SU-DHL-6 (cell line): ENCODE results near the gene TSHB.

Experiments used
- H2AFZ ChIP-seq: fragments of 200-600 bp; sonication (generic); 2 replicates; pipeline ENCODE4 v1.6.1; 2014; ENCODE audit warnings: low read depth, mild to moderate bottlenecking, moderate library complexity, mixed read lengths, antibody characterized with exemption, low read length; ENCODE audit not compliant: severe bottlenecking
- H3F3A ChIP-seq: fragments of 200-600 bp; shearing (Covaris generic); 2 replicates; pipeline ENCODE4 v1.6.0; 2016; ENCODE audit warnings: antibody characterized with exemption, mild to moderate bottlenecking; ENCODE audit not compliant: insufficient read depth
- H3K27ac ChIP-seq: fragments of 200-600 bp; sonication (generic); 2 replicates; pipeline ENCODE4 v1.5.1; 2016; ENCODE audit warnings: low read depth, mild to moderate bottlenecking, low read length, moderate library complexity, mixed read lengths
- H3K27me3 ChIP-seq: fragments of 200-600 bp; sonication (generic), shearing (Covaris generic); 2 replicates; pipeline ENCODE4 v1.6.0; 2014; ENCODE audit warnings: mild to moderate bottlenecking, low read length
- H3K36me3 ChIP-seq: fragments of 200-600 bp; sonication (generic); 2 replicates; pipeline ENCODE4 v1.6.1; 2014; ENCODE audit warnings: mild to moderate bottlenecking, low read length, mixed read lengths
- H3K4me2 ChIP-seq: fragments of 300-600, 200-600 bp; shearing (Covaris generic), sonication (generic); 2 replicates; pipeline ENCODE4 v1.6.0; 2014; ENCODE audit warnings: low read length, low read depth, mild to moderate bottlenecking; ENCODE audit not compliant: poor library complexity, severe bottlenecking
- H3K4me3 ChIP-seq: fragments of 200-600 bp; sonication (generic); 2 replicates; pipeline ENCODE4 v1.5.1; 2014; ENCODE audit warnings: antibody characterized with exemption, low read length, mild to moderate bottlenecking, mixed read lengths; ENCODE audit not compliant: insufficient read depth, poor library complexity, severe bottlenecking
- H3K79me2 ChIP-seq: fragments of 200-600 bp; sonication (generic); 2 replicates; pipeline ENCODE4 v1.6.1; 2014; ENCODE audit warnings: mild to moderate bottlenecking, low read length, moderate library complexity; ENCODE audit not compliant: insufficient read depth
- H3K9ac ChIP-seq: fragments of 200-600 bp; sonication (generic); 2 replicates; pipeline ENCODE4 v1.7.0; 2014; ENCODE audit warnings: mild to moderate bottlenecking, low read length
- H3K9me2 ChIP-seq: fragments of 200-600 bp; sonication (generic); replicated peaks from 2 replicates; pipeline ENCODE4 v1.6.1; 2014; ENCODE audit warnings: low read length; ENCODE audit not compliant: insufficient read depth
- H3K9me3 ChIP-seq: fragments of 200-600 bp; sonication (generic); 2 replicates; pipeline ENCODE4 v1.6.1; 2014; ENCODE audit warnings: low read length, mixed read lengths; ENCODE audit not compliant: insufficient read depth
- H4K20me1 ChIP-seq: fragments of 200-600 bp; sonication (generic); 2 replicates; pipeline ENCODE4 v1.6.1; 2014; ENCODE audit warnings: low read depth, mild to moderate bottlenecking, antibody characterized with exemption, low read length, moderate library complexity, mixed read lengths
- EZH2phosphoT487 ChIP-seq: fragments of 200-600 bp; sonication (generic), shearing (Covaris generic); conservative IDR thresholded peaks from 2 replicates; pipeline ENCODE4 v1.6.1; 2018; ENCODE audit warnings: mild to moderate bottlenecking, antibody characterized with exemption, low read length, moderate library complexity, mixed read lengths
- TF ChIP-seq, protein P1 (sequence below): fragments of 200-600 bp; sonication (generic); IDR thresholded peaks from one replicate; pipeline ENCODE4 v1.5.1; 2017; ENCODE audit warnings: antibody characterized with exemption, mild to moderate bottlenecking, low read length, moderate library complexity; ENCODE audit not compliant: insufficient read depth, poor library complexity, severe bottlenecking

Gene TSHB

DNA sequence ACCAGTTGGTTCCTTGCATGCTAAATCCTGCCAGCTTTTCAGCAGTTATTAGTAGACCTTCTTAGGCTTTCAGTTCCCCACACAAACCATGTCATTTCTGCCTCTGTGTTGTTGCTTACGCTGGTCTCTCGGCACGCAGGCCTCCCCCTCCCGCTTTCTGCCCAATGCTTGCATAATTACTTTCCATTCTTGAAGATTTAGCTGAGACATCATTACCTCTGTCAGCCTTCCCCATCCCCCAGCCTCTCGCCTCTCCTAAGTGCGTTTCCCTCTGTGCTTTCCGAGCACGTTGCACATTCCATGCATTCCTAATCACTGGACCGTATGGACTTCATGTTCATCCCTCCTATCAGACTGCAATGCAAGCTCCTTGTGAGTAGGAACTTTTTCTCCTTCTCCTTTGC, 26.8 kb downstream of the TSHB start:
- TF ChIP-seq, protein P1, sequence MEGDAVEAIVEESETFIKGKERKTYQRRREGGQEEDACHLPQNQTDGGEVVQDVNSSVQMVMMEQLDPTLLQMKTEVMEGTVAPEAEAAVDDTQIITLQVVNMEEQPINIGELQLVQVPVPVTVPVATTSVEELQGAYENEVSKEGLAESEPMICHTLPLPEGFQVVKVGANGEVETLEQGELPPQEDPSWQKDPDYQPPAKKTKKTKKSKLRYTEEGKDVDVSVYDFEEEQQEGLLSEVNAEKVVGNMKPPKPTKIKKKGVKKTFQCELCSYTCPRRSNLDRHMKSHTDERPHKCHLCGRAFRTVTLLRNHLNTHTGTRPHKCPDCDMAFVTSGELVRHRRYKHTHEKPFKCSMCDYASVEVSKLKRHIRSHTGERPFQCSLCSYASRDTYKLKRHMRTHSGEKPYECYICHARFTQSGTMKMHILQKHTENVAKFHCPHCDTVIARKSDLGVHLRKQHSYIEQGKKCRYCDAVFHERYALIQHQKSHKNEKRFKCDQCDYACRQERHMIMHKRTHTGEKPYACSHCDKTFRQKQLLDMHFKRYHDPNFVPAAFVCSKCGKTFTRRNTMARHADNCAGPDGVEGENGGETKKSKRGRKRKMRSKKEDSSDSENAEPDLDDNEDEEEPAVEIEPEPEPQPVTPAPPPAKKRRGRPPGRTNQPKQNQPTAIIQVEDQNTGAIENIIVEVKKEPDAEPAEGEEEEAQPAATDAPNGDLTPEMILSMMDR: no peak
- no peak for TF ChIP-seq EZH2phosphoT487
- Histone ChIP-seq H3K4me2 (no peak overlapping the region), H4K20me1 (no peaks in the 10 kb centered on the region), H3K9ac (no peak overlapping the region), H3K27ac (no peak overlapping the region), H3K36me3 (no peaks in the 10 kb centered on the region), H3K9me2 (no peaks in the 10 kb centered on the region), H3F3A (no peaks in the 10 kb centered on the region), H3K4me3 (no peak overlapping the region), H3K9me3 (no peaks in the 10 kb centered on the region), H3K79me2 (no peaks in the 10 kb centered on the region), H2AFZ (no peak overlapping the region), H3K27me3 (no peaks in the 10 kb centered on the region)

GRCh38 chr1:115057661-115058254, 28.1 kb downstream of the TSHB start:
- H3F3A ChIP-seq: no peaks in the 10 kb centered on the region
- no peaks in the 10 kb centered on the region for H4K20me1 ChIP-seq
- H3K9ac ChIP-seq: no peak overlapping the region
- H3K4me2 ChIP-seq: no peak overlapping the region
- H3K27ac ChIP-seq: no peak overlapping the region
- no peaks in the 10 kb centered on the region for H3K79me2 ChIP-seq
- H3K9me3 ChIP-seq: no peaks in the 10 kb centered on the region
- no peak overlapping the region for H2AFZ ChIP-seq
- H3K36me3 ChIP-seq: no peaks in the 10 kb centered on the region
- H3K4me3 ChIP-seq: no peak overlapping the region
- TF ChIP-seq, protein P1: no peak
- TF ChIP-seq EZH2phosphoT487: no peak
- H3K9me2 ChIP-seq: no peaks in the 10 kb centered on the region
- no peaks in the 10 kb centered on the region for H3K27me3 ChIP-seq

GRCh38 chr1:115059316-115059715, 29.7 kb downstream of the TSHB start:
- H3K79me2 ChIP-seq: no peaks in the 10 kb centered on the region
- H3F3A ChIP-seq: no peaks in the 10 kb centered on the region
- no peaks in the 10 kb centered on the region for H3K27me3 ChIP-seq
- H3K9ac ChIP-seq: no peak overlapping the region
- no peaks in the 10 kb centered on the region for H3K9me2 ChIP-seq
- no peaks in the 10 kb centered on the region for H3K9me3 ChIP-seq
- H3K27ac ChIP-seq: no peak overlapping the region
- H4K20me1 ChIP-seq: no peaks in the 10 kb centered on the region
- H3K4me2 ChIP-seq: no peak overlapping the region
- H3K4me3 ChIP-seq: no peak overlapping the region
- H3K36me3 ChIP-seq: no peaks in the 10 kb centered on the region
- no peak overlapping the region for H2AFZ ChIP-seq
- TF ChIP-seq, protein P1: no peak
- TF ChIP-seq EZH2phosphoT487: no peak
